ENCODE measurements around the gene CSF3R. TPM values are rescaled to one million over a fixed set of nuclear protein-coding genes. Genes with fewer than 3 reads are reported as not detected.

The CSF3R gene
- not detected in 2 replicates for polyA plus RNA-seq
- not detected in 2 replicates for polyA minus RNA-seq

GRCh38 chr1:36482724-36483388 is at the start of gene CSF3R:
Gene CSF3R, minus strand, starts transcription at chr1:36482913. Its CDS starts 3,417 bp downstream, at chr1:36479496.
- TF ChIP-seq MXI1 (conservative IDR thresholded peaks at IDR 0.05; ENCODE audit: poor library complexity, severe bottlenecking): no peak
- TF ChIP-seq TAF1 (IDR thresholded peaks at IDR 0.05; ENCODE audit: low read depth): no peak
- no peak for TF ChIP-seq REST (IDR thresholded peaks at IDR 0.05; ENCODE audit: borderline replicate concordance)
- no peak for TF ChIP-seq RAD21 (conservative IDR thresholded peaks at IDR 0.05)
- TF ChIP-seq SMC3 (conservative IDR thresholded peaks at IDR 0.05; ENCODE audit: poor library complexity): no peak
- TF ChIP-seq EP300 (conservative IDR thresholded peaks at IDR 0.05; ENCODE audit: poor library complexity, severe bottlenecking): no peak
- no peak for TF ChIP-seq EZH2 (IDR thresholded peaks at IDR 0.05; ENCODE audit: borderline replicate concordance, insufficient read depth, low read length, poor library complexity, severe bottlenecking)
- TF ChIP-seq, protein P1, sequence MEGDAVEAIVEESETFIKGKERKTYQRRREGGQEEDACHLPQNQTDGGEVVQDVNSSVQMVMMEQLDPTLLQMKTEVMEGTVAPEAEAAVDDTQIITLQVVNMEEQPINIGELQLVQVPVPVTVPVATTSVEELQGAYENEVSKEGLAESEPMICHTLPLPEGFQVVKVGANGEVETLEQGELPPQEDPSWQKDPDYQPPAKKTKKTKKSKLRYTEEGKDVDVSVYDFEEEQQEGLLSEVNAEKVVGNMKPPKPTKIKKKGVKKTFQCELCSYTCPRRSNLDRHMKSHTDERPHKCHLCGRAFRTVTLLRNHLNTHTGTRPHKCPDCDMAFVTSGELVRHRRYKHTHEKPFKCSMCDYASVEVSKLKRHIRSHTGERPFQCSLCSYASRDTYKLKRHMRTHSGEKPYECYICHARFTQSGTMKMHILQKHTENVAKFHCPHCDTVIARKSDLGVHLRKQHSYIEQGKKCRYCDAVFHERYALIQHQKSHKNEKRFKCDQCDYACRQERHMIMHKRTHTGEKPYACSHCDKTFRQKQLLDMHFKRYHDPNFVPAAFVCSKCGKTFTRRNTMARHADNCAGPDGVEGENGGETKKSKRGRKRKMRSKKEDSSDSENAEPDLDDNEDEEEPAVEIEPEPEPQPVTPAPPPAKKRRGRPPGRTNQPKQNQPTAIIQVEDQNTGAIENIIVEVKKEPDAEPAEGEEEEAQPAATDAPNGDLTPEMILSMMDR (IDR thresholded peaks at IDR 0.05; ENCODE audit: poor library complexity, severe bottlenecking): no peak
- no peak for TF ChIP-seq POLR2AphosphoS5 (IDR thresholded peaks at IDR 0.05)
- Histone ChIP-seq H2AFZ (ENCODE audit: low read depth, low read length) (no peak within 1 kb of the TSS), H3K4me2 (ENCODE audit: low read length) (no peak within 1 kb of the TSS), H3K36me3 (ENCODE audit: insufficient read depth, low read length) (no peaks in the 10 kb centered on the region), H3K9ac (ENCODE audit: low read length) (no peak within 1 kb of the TSS), H4K20me1 (ENCODE audit: insufficient read depth) (no peaks in the 10 kb centered on the region), H3F3A (ENCODE audit: insufficient read depth, low read length, poor library complexity, severe bottlenecking) (no peaks in the 10 kb centered on the region), H3K27me3 (ENCODE audit: insufficient read depth, low read depth, low read length) (no peaks in the 10 kb centered on the region), H3K9me3 (ENCODE audit: low read length) (no peaks in the 10 kb centered on the region), H3K27ac (ENCODE audit: low read length) (no peak within 1 kb of the TSS), H3K4me3 (ENCODE audit: low read length) (no peak within 1 kb of the TSS), H3K79me2 (replicated peaks; ENCODE audit: insufficient read depth, low read length) (no peaks in the 10 kb centered on the region), H3K9me2 (ENCODE audit: insufficient read depth, low read length) (no peaks in the 10 kb centered on the region)

GRCh38 chr1:36531833-36532232 is 49.1 kb upstream of the CSF3R start:
- H3K4me3 ChIP-seq (ENCODE audit: low read length): no peak overlapping the region
- H3K27ac ChIP-seq (ENCODE audit: low read length): no peak overlapping the region
- no peaks in the 10 kb centered on the region for H4K20me1 ChIP-seq (ENCODE audit: insufficient read depth)
- peaks cover 2% of the 10 kb centered on the region for H3K9me3 ChIP-seq (ENCODE audit: low read length)
- H3F3A ChIP-seq (ENCODE audit: insufficient read depth, low read length, poor library complexity, severe bottlenecking): no peaks in the 10 kb centered on the region
- no peak overlapping the region for H3K4me2 ChIP-seq (ENCODE audit: low read length)
- TF ChIP-seq, protein P1 (IDR thresholded peaks at IDR 0.05; ENCODE audit: poor library complexity, severe bottlenecking): no peak
- no peak for TF ChIP-seq TAF1 (IDR thresholded peaks at IDR 0.05; ENCODE audit: low read depth)
- TF ChIP-seq EP300 (conservative IDR thresholded peaks at IDR 0.05; ENCODE audit: poor library complexity, severe bottlenecking): no peak
- TF ChIP-seq RAD21 (conservative IDR thresholded peaks at IDR 0.05): no peak
- no peak for TF ChIP-seq REST (IDR thresholded peaks at IDR 0.05; ENCODE audit: borderline replicate concordance)
- no peak for TF ChIP-seq MXI1 (conservative IDR thresholded peaks at IDR 0.05; ENCODE audit: poor library complexity, severe bottlenecking)
- no peak for TF ChIP-seq EZH2 (IDR thresholded peaks at IDR 0.05; ENCODE audit: borderline replicate concordance, insufficient read depth, low read length, poor library complexity, severe bottlenecking)
- no peak for TF ChIP-seq SMC3 (conservative IDR thresholded peaks at IDR 0.05; ENCODE audit: poor library complexity)
- TF ChIP-seq POLR2AphosphoS5 (IDR thresholded peaks at IDR 0.05): no peak
- no peaks in the 10 kb centered on the region for H3K9me2 ChIP-seq (ENCODE audit: insufficient read depth, low read length)
- no peak overlapping the region for H2AFZ ChIP-seq (ENCODE audit: low read depth, low read length)
- no peaks in the 10 kb centered on the region for H3K36me3 ChIP-seq (ENCODE audit: insufficient read depth, low read length)
- H3K79me2 ChIP-seq (replicated peaks; ENCODE audit: insufficient read depth, low read length): no peaks in the 10 kb centered on the region
- no peak overlapping the region for H3K9ac ChIP-seq (ENCODE audit: low read length)
- no peaks in the 10 kb centered on the region for H3K27me3 ChIP-seq (ENCODE audit: insufficient read depth, low read depth, low read length)
